NCI-H2081 treated with DMSO at 0.1 percent for 48 hours (cell line): ENCODE results near the gene CHRNA4.

Source experiments
- DNase-seq: peaks from one replicate; lab custom pipeline; 2025; lab: John Stamatoyannopoulos, UW

Gene CHRNA4

GRCh38 chr20:63320041-63320511, 41.1 kb downstream of the CHRNA4 start:
- DNase-seq = no peak

GRCh38 chr20:63319164-63320040, 41.7 kb downstream of the CHRNA4 start:
- no peak for DNase-seq

GRCh38 chr20:63318391-63319163, 42.6 kb downstream of the CHRNA4 start:
- DNase-seq = no peak

GRCh38 chr20:63317601-63318291, 43.4 kb downstream of the CHRNA4 start:
- DNase-seq = no peak

- no peak for DNase-seq
Measured at GRCh38 chr20:63317061-63317460, 44.1 kb downstream of the CHRNA4 start.

DNA sequence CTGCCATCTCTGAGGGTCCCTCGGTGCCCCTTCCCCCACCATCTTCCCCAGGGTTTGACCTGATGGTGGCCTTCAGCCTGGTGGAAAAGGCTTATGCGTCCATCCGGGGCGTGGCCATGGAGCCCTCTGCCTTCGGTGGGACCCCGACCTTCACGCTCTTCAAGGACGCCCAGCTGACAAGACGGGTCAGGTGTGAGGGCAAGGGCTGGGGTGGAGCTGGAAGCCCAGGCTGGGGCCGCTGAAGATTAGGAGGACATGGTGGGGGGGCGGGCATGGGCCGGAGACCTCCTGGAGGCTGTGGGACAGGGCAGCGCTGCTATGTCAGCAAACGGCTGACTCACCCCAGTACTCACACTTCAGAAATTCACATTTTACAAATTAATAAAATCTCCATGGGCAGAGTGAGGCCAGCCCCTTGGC, 44.6 kb downstream of the CHRNA4 start:
- DNase-seq = no peak

GRCh38 chr20:63315731-63316491, 45.2 kb downstream of the CHRNA4 start:
- no peak for DNase-seq

- no peak for DNase-seq
Measured at GRCh38 chr20:63315240-63315689, 45.9 kb downstream of the CHRNA4 start.

GRCh38 chr20:63314566-63315239, 46.4 kb downstream of the CHRNA4 start:
- no peak for DNase-seq

- DNase-seq = no peak
Measured at GRCh38 chr20:63314015-63314471, 47.1 kb downstream of the CHRNA4 start.

DNA sequence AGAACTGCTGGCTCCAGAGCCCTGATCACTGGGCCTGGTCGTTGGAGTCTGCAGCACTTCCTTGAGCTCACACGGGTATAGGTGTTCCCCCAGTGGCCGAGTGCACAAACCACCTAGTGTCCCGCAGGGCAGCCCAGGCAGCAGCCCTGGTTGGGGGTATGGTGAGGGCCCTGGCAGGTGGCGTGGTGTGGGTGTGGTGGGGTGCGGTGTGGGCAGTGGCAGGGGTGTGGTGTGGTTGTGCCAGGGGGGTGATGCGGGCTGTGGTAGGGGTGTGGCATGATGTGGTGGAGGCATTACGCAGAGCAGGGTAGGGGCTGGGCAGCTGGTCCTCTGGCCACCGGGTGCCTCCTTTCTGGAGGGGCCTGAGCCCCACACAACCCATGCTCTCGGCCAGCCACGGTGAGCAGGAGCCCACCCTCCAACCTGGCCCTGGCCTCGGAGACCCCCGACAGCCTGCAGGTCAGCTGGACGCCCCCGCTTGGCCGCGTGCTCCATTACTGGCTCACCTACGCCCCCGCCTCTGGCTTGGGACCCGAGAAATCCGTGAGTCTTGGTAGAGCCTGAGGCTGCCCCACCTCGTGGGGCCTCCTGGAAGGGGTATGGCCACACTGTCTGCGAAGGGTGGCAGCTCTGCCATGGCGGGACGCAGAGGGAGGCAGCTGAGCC, 47.7 kb downstream of the CHRNA4 start:
- DNase-seq = no peak

DNA sequence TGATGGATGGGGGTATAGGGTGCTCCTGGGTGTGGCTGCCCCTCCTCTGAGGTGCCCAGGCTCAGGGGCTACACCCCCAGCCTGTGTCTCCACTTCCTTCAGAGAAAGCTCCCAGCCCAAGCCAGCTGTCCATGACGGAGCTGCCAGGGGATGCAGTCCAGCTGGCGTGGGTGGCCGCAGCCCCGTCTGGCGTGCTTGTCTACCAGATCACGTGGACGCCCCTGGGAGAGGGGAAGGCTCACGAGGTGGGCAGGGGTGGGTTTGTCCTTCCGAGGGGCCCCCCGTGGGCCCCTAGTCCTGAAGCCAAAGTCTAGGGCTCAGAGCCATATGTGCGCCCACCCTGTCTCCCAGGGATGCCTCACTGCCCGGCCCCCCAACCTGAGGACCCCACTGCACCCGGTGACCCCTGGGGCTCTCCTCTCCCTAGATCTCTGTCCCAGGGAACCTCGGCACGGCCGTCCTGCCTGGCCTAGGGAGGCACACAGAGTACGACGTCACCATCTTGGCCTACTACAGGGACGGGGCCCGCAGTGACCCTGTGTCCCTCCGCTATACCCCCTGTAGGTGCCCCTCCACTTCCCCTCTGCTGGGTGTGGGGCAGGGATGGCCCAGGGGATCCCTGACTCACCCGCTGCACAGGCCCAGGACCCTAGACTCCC, 48.3 kb downstream of the CHRNA4 start:
- no peak for DNase-seq

DNA sequence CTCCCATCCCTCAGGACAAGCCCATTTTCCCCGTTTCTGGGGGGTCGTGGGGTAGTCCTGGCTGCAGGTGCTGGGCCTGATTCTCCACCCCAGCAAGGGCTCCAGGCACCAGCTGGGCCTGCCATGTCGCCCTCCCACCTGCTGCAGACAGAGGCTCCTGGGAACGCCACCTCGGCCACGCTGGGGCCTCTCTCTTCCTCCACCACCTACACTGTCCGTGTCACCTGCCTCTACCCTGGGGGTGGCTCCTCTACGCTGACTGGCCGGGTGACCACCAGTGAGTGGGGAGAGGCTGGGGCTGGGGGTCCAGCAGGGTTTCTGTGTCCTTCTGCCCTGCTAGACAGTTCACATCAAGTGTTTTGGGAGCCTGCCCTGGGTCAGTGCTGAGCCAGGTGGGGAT, 48.9 kb downstream of the CHRNA4 start:
- DNase-seq = no peak

- DNase-seq = no peak
Measured at GRCh38 chr20:63311833-63312243, 49.3 kb downstream of the CHRNA4 start.

GRCh38 chr20:63311186-63311832, 49.8 kb downstream of the CHRNA4 start:
- DNase-seq = no peak

DNA sequence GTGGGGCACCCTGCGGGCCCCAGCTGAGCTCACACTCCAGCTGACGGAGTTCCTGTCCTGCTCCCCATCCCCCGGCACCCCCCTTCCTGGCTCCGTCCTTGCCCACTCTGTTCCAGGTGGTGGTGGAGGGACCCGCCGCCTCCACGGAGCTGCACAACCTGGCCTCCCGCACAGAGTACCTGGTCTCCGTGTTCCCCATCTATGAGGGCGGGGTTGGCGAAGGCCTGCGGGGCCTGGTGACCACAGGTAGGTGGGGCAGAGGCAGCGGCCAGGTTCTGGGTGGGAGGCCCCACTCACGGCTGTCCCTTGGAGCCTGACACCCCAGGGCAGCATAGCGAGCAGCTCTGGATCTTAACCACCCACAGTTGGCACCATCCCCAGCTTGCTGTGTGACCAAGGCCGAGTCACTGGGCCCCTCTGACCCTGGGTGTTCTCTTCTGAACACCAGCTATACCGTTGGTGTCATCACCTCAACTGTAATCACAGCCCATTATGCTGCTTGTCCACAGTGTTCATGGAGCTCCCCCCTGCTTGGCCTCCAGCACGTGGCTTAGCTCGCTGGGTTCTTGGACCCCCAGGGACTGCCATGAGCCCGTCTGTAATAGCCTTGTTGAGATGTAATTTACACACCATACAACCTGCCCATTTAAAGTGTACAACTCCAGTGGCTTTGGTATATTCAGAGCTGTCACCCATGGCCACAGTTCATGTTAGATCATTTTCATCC, 50.7 kb downstream of the CHRNA4 start:
- DNase-seq = no peak

GRCh38 chr20:63309261-63310071, 51.7 kb downstream of the CHRNA4 start:
- DNase-seq = no peak
